DOHH2 (cell line): ENCODE measurements around the gene SOD1.

Experiments used
- CTCF ChIP-seq: fragments of 200-600 bp; sonication (generic); IDR thresholded peaks from one replicate; pipeline ENCODE4 v1.5.1; 2014; ENCODE audit warnings: antibody characterized with exemption, mild to moderate bottlenecking, low read depth, low read length; ENCODE audit not compliant: poor library complexity, severe bottlenecking
- EZH2phosphoT487 ChIP-seq: fragments of 200-600 bp; sonication (generic); IDR thresholded peaks from 2 replicates; pipeline ENCODE4 v1.6.1; 2017; ENCODE audit warnings: borderline replicate concordance, mild to moderate bottlenecking, antibody characterized with exemption, low read length, moderate library complexity, mixed read lengths

GRCh38 chr21:31663584-31664249 lies 4.2 kb downstream of the SOD1 start:
- TF ChIP-seq CTCF (no peak), EZH2phosphoT487 (no peak)
